Smooth muscle cell (in vitro differentiated cells): Measurements from ENCODE around the gene SETDB1. TPM values are rescaled to one million over a fixed set of nuclear protein-coding genes. Genes with fewer than 3 reads are reported as not detected.

ENCODE experiments used
- DNase-seq: peaks from one replicate; lab custom pipeline; 2025; ENCODE audit not compliant: unreplicated experiment; lab: John Stamatoyannopoulos, UW
- H2AFZ ChIP-seq: fragments of 200-600 bp; sonication (generic); 2 replicates; pipeline ENCODE4 v1.6.0; 2016; ENCODE audit warnings: antibody characterized with exemption, low read depth, mild to moderate bottlenecking
- H3F3A ChIP-seq: fragments of 200-600 bp; sonication (generic); 2 replicates; pipeline ENCODE4 v1.6.0; 2017; ENCODE audit warnings: antibody characterized with exemption, low read depth
- H3K27ac ChIP-seq: fragments of 200-600 bp; sonication (generic); 2 replicates; pipeline ENCODE4 v1.5.1; 2016; ENCODE audit warnings: low read depth, mild to moderate bottlenecking
- H3K27me3 ChIP-seq: fragments of 200-600 bp; sonication (generic); 2 replicates; pipeline ENCODE4 v1.6.1; 2016; ENCODE audit warnings: low read depth, mild to moderate bottlenecking
- H3K36me3 ChIP-seq: fragments of 200-600 bp; sonication (generic); 2 replicates; pipeline ENCODE4 v1.5.1; 2016; ENCODE audit warnings: low read depth
- H3K4me1 ChIP-seq: fragments of 200-600 bp; sonication (generic); 2 replicates; pipeline ENCODE4 v1.5.1; 2016; ENCODE audit warnings: low read depth
- H3K4me2 ChIP-seq: fragments of 200-600 bp; sonication (generic); 2 replicates; pipeline ENCODE4 v1.6.0; 2016; ENCODE audit warnings: mild to moderate bottlenecking
- H3K4me3 ChIP-seq: fragments of 200-600 bp; sonication (generic); 2 replicates; pipeline ENCODE4 v1.5.1; 2016; ENCODE audit warnings: mild to moderate bottlenecking
- H3K79me2 ChIP-seq: fragments of 200-600 bp; sonication (generic); 2 replicates; pipeline ENCODE4 v1.6.0; 2016; ENCODE audit warnings: low read depth, mild to moderate bottlenecking
- H3K9ac ChIP-seq: fragments of 200-600 bp; sonication (generic); 2 replicates; pipeline ENCODE4 v1.6.0; 2016; ENCODE audit warnings: low read depth
- H3K9me3 ChIP-seq: fragments of 200-600 bp; sonication (generic); replicated peaks from 2 replicates; pipeline ENCODE4 v1.5.1; 2016; ENCODE audit warnings: low read depth
- H4K20me1 ChIP-seq: fragments of 200-600 bp; sonication (generic); 2 replicates; pipeline ENCODE4 v1.6.0; 2016; ENCODE audit warnings: low read depth
- CTCF ChIP-seq: fragments of 200-600 bp; sonication (generic); IDR thresholded peaks from 2 replicates; pipeline ENCODE4 v1.5.1; 2017; ENCODE audit warnings: borderline replicate concordance, mild to moderate bottlenecking, antibody characterized with exemption; ENCODE audit not compliant: insufficient read depth, poor library complexity, severe bottlenecking
- WGBS: methylation state at CpG from one replicate; pipeline ENCODE4 v1.1.7; 2016; ENCODE audit warnings: low lambda C conversion rate; 5-methylcytosine and 5-hydroxymethylcytosine counted together
- polyA plus RNA-seq: library from polyadenylated mRNA; unstranded; fragments of >200 nt; fragmentation: Nextera tagmentation; extraction: Ambion mirVana; gene quantifications from 2 replicates; pipeline ENCODE4 v1.2.1, GENCODE V29; 2016
- total RNA-seq: library from RNA; depleted of rRNA; stranded (reverse); fragments of >200 nt; gene quantifications from 2 replicates; pipeline ENCODE4 v1.2.3, GENCODE V29; 2014

Gene SETDB1
- total and polyA plus RNA-seq, 2 experiments from 2014 or later, result 11.3 to 19.1 TPM

DNA sequence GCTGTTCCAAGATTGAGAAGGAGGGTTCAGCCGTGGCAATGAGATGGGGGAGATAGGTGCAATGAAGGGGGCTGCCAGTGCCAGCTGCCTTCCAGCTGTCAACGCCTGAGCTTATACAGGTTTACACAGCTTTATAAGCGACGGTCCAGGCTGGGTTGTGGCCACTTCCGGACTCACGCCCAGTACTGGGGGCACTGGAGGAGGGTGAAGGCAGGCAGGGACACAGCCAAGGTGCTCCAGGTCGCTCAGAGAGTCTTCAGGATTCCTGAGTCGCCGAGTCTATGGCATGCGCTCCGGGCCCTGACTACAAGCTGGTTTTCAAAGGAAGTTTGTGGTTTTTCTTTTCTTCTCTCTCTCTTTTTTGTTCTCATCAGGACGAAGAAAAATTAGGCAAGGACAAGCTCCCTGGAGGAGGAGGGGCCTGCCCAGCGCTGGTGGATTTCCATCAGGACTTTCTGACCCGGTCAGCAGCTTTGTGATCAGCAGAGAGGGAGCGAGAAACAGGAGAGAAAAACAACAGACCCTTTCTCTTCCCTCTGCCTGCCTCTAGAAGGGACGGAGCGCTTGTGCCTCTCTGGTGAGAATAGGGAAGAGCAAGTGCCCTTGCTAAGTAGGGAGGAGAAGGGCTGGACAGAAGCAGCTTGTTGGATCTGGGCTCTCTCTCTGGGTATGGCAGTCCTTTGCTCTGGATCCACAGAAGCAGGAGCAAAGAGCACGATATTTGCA lies 80.3 kb downstream of the SETDB1 start, which contains the start of gene MINDY1:
Gene MINDY1 (minus strand): TSS at position 576 of the 726 bp plus-strand sequence. CDS start 4,285 bp downstream, outside the sequence.
- H3K4me3 ChIP-seq, result peak within 1 kb of the TSS; percentile 81
- peak within 1 kb of the TSS; percentile 97 for H3K27ac ChIP-seq
- no peaks in the 10 kb centered on the region for H4K20me1 ChIP-seq
- H2AFZ ChIP-seq, result peak within 1 kb of the TSS; percentile 93
- WGBS, result 14% methylated on average over 18 of the region's 18 CpGs
- H3K36me3 ChIP-seq, result no peaks in the 10 kb centered on the region
- H3K4me1 ChIP-seq, result peaks cover 17% of the 10 kb centered on the region
- DNase-seq, result peak; percentile 15
- H3K27me3 ChIP-seq, result no peaks in the 10 kb centered on the region
- H3K79me2 ChIP-seq, result peaks cover 12% of the 10 kb centered on the region
- no peaks in the 10 kb centered on the region for H3K9me3 ChIP-seq
- TF ChIP-seq CTCF, result peak; percentile 20
- H3K9ac ChIP-seq, result peak within 1 kb of the TSS; percentile 92
- H3F3A ChIP-seq, result peaks cover 7% of the 10 kb centered on the region
- peak within 1 kb of the TSS; percentile 90 for H3K4me2 ChIP-seq

- Histone ChIP-seq H3F3A (peaks cover 7% of the 10 kb centered on the region), H3K27ac (peak overlapping the region; percentile 97), H3K9ac (peak overlapping the region; percentile 92)
Observed at GRCh38 chr1:151007853-151008243, 81.7 kb downstream of the SETDB1 start.

DNA sequence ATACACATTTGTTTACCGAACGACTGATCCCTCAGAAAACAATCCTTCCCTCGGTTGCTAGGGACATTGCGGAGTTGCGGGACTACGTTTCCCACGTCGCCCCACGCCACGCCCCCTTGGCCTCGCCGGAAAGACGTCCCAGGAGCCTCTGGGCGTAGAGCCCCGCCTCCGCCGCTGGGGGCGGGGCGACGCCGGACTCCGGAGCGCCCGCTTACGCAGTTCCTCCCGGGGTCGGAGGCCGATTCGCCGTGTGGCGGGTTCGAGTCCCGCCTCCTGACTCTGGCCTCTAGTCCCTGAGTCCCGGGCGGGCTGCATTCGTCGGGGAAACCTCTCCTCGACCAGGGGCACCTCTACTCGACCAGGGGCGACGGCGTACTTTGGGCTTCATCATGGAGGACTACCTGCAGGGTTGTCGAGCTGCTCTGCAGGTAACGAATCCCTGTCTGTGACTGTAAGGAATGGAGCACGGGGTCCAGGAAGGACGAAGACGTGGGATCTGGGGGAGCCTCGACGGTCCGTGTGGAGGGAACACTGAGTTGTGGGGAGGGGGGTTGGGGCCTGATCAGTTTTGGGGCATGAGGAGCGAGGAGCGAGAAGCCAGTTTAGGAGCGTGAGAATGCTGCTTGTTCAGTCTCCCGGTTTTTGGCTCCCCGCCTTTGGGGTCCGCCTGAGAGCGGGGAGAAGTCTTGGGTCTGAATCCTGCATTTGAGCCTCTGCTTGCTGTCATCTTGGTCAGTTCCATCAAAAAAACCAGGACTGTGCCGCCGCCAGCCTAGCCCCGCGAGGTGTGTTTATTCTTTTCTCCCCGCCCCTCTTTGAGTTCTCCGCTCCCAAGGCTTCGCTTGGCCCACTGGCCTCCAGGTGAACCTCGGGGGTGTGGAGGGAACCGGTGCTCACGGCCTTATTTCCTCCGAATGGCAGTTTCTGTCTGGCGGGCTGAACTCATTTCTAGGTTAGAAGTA lies 82.4 kb downstream of the SETDB1 start, which contains the start of gene PRUNE1:
Gene PRUNE1 (plus strand): TSS at position 206 of the 962 bp plus-strand sequence. CDS start 184 bp downstream, at position 390.
- Histone ChIP-seq H3K36me3 (no peaks in the 10 kb centered on the region), H3K9ac (peak within 1 kb of the TSS; percentile 92), H3F3A (peaks cover 7% of the 10 kb centered on the region), H2AFZ (peak within 1 kb of the TSS; percentile 99), H3K4me2 (peak within 1 kb of the TSS; percentile 89), H3K4me3 (peak within 1 kb of the TSS; percentile 81), H3K27ac (peak within 1 kb of the TSS; percentile 97), H3K4me1 (peaks cover 17% of the 10 kb centered on the region), H3K79me2 (peaks cover 12% of the 10 kb centered on the region), H4K20me1 (no peaks in the 10 kb centered on the region), H3K27me3 (no peaks in the 10 kb centered on the region), H3K9me3 (no peaks in the 10 kb centered on the region)
- DNase-seq, result peak; percentile 86
- 1% methylated on average over 69 of the region's 69 CpGs for WGBS
- no peak for TF ChIP-seq CTCF

More at GRCh38 chr1:151007853-151008243, 81.7 kb downstream of the SETDB1 start:
- H3K79me2 ChIP-seq, result peaks cover 12% of the 10 kb centered on the region
- 50% methylated on average over 4 of the region's 4 CpGs for WGBS
- no peaks in the 10 kb centered on the region for H3K36me3 ChIP-seq
- H3K4me3 ChIP-seq, result peak overlapping the region; percentile 81
- peaks cover 17% of the 10 kb centered on the region for H3K4me1 ChIP-seq
- H4K20me1 ChIP-seq, result no peaks in the 10 kb centered on the region
- no peaks in the 10 kb centered on the region for H3K9me3 ChIP-seq
- no peaks in the 10 kb centered on the region for H3K27me3 ChIP-seq
- DNase-seq, result no peak
- H2AFZ ChIP-seq, result no peak overlapping the region
- no peak for TF ChIP-seq CTCF
- H3K4me2 ChIP-seq, result peak overlapping the region; percentile 89
